Subcutaneous abdominal adipose tissue (tissue), 5 donors: ENCODE measurements around the gene CNDP2.

Experiments used
- H3K27ac ChIP-seq: one replicate; pipeline ENCODE4 v1.7.0; 2013; ENCODE audit warnings: low read depth, mild to moderate bottlenecking, inconsistent platforms, low read length, moderate library complexity
- H3K27me3 ChIP-seq, 5 donors: one replicate each; pipeline ENCODE4 v1.7.0; 2013; ENCODE audit warnings: low read length in 5 of 5, inconsistent platforms in 1 of 5; ENCODE audit not compliant: control insufficient read depth in 5 of 5, insufficient read depth in 4 of 5
- H3K36me3 ChIP-seq, 5 donors: one replicate each; pipeline ENCODE4 v1.7.0; 2013; ENCODE audit warnings: low read length in 5 of 5; ENCODE audit not compliant: control insufficient read depth in 5 of 5, insufficient read depth in 5 of 5
- H3K4me1 ChIP-seq, 5 donors: one replicate each; pipeline ENCODE4 v1.7.0; 2013; ENCODE audit warnings: low read length in 5 of 5, mild to moderate bottlenecking in 3 of 5, moderate library complexity in 1 of 5; ENCODE audit not compliant: control insufficient read depth in 5 of 5, insufficient read depth in 5 of 5
- H3K4me3 ChIP-seq, 5 donors: one replicate each; pipeline ENCODE4 v1.7.0; 2013; ENCODE audit warnings: low read length in 5 of 5, low read depth in 1 of 5
- H3K9ac ChIP-seq, 5 donors: one replicate each; pipeline ENCODE4 v1.7.0; 2013; ENCODE audit warnings: low read length in 5 of 5, mild to moderate bottlenecking in 4 of 5, moderate library complexity in 3 of 5
- H3K9me3 ChIP-seq, 5 donors: one replicate each; pipeline ENCODE4 v1.7.0; 2013; ENCODE audit warnings: low read length in 5 of 5; ENCODE audit not compliant: control insufficient read depth in 5 of 5
- donor health status: healthy.
- donor health status: healthy.
- donor health status: healthy.
- donor health status: healthy.
- donor health status: healthy.

The CNDP2 gene

DNA sequence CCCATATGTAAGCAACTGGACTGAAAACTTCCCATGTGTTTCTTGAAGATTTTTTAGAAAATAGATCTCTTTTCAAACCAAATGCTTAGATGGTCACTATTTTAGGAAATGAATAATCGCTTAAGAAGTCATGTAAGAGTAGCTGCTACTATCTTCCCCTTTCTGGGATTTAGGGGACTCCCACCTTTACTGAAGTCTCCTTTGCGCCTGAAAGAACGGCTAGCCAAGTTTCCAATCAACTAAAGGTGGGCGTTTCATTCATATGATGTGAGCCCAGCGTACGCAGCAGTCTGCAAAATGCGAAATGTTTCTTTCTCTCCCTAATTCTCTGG lies 40.2 kb upstream of the CNDP2 start:
- Histone ChIP-seq H3K9ac (no peak overlapping the region), H3K4me3 (peak overlapping the region in 3 of 5 donors; percentile 36 to 58 (median 43)), H3K4me1 (peaks cover 0 to 18% (median 18%) of the 10 kb centered on the region in 5 donors), H3K36me3 (no peaks in the 10 kb centered on the region), H3K27ac (no peak overlapping the region), H3K27me3 (peaks cover 16 to 36% (median 33%) of the 10 kb centered on the region in 5 donors), H3K9me3 (no peaks in the 10 kb centered on the region)

- H3K27ac ChIP-seq, result no peak overlapping the region
- H3K4me1 ChIP-seq, result peaks cover 0 to 18% (median 14%) of the 10 kb centered on the region in 5 donors
- H3K27me3 ChIP-seq, result peaks cover 16 to 36% (median 33%) of the 10 kb centered on the region in 5 donors
- peak overlapping the region in 4 of 5 donors; percentile 36 to 58 (median 48) for H3K4me3 ChIP-seq
- no peak overlapping the region for H3K9ac ChIP-seq
- H3K36me3 ChIP-seq, result no peaks in the 10 kb centered on the region
- H3K9me3 ChIP-seq, result no peaks in the 10 kb centered on the region
Measured at GRCh38 chr18:74456349-74457042, 39.7 kb upstream of the CNDP2 start.

- H3K27ac ChIP-seq, result no peak within 1 kb of the TSS
- H3K9ac ChIP-seq, result no peak within 1 kb of the TSS
- H3K4me1 ChIP-seq, result peaks cover 0 to 18% (median 14%) of the 10 kb centered on the region in 5 donors
- peak within 1 kb of the TSS in 4 of 5 donors; percentile 36 to 58 (median 48) for H3K4me3 ChIP-seq
- no peaks in the 10 kb centered on the region for H3K9me3 ChIP-seq
- H3K36me3 ChIP-seq, result no peaks in the 10 kb centered on the region
- peaks cover 16 to 36% (median 33%) of the 10 kb centered on the region in 5 donors for H3K27me3 ChIP-seq
Measured at GRCh38 chr18:74457043-74457724, 39.0 kb upstream of the CNDP2 start, which contains the start of gene DIPK1C. Gene DIPK1C, minus strand, starts transcription at chr18:74457308. Its CDS starts 49 bp downstream, at chr18:74457259.

DNA sequence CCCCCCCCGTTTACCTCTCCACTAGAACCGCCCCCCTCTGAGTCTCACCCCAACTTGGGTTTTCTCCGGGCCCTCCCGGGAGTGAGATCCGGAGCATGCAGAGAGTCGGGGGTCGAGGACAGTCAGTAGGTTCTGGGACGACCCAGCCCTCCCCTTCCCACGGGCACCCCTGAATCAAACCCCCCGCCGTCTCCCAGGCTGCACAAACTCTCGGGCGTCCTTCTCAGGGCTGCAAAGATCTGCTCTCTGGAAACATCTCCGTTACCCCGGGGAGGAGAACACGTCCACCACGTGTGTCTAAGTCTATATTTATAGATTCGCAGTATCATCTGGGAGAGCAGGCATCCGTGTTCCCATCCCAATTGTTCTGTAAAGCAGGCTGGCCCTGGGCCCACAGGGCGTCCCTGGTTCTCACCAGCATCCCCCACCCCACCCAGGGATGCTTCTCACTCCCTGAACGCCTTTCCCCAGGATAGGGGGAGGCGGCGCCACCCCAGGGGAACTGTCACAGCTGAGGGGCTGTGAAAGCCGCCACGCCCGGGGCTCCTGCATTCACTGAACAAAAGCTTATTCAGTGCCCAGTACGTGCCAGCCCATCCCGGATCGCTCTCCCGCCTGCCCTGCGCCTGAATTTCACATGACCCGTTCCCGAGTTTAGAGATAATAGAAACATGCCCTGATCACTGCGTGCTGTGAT lies 38.3 kb upstream of the CNDP2 start:
- Histone ChIP-seq H3K27ac (no peak overlapping the region), H3K27me3 (peaks cover 16 to 36% (median 33%) of the 10 kb centered on the region in 5 donors), H3K9ac (no peak overlapping the region), H3K9me3 (no peaks in the 10 kb centered on the region), H3K36me3 (no peaks in the 10 kb centered on the region), H3K4me1 (peaks cover 0 to 18% (median 14%) of the 10 kb centered on the region in 5 donors), H3K4me3 (peak overlapping the region in 1 of 5 donors; percentile 27)

DNA sequence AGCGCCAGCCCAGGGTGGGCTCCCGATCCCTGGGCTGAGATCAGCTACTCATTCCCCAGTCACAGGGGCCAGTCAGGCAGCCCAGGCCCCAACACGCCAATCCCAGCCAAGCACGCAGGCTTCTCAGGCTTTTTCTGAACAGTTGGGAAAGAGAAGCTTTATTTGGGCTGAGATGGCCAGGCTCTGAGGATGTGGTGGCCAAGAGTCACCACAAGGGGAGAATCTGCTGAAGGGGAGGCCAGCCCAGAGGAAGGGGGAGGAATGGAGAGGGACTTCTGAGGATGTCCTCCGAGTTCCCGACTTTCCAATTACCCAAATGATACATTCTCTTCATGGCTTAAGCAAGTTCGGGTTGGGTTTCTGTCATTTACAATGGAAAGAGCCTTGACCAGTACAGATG lies 36.3 kb upstream of the CNDP2 start:
- Histone ChIP-seq H3K4me1 (peaks cover 0 to 18% (median 14%) of the 10 kb centered on the region in 5 donors), H3K9ac (no peak overlapping the region), H3K4me3 (no peak overlapping the region), H3K9me3 (no peaks in the 10 kb centered on the region), H3K36me3 (no peaks in the 10 kb centered on the region), H3K27ac (no peak overlapping the region), H3K27me3 (peaks cover 16 to 25% (median 22%) of the 10 kb centered on the region in 5 donors)

GRCh38 chr18:74460825-74461224 lies 35.3 kb upstream of the CNDP2 start:
- Histone ChIP-seq H3K9me3 (no peaks in the 10 kb centered on the region), H3K36me3 (no peaks in the 10 kb centered on the region), H3K9ac (no peak overlapping the region), H3K27ac (no peak overlapping the region), H3K4me3 (no peak overlapping the region), H3K27me3 (peaks cover 16 to 22% (median 21%) of the 10 kb centered on the region in 5 donors), H3K4me1 (peaks cover 0 to 18% (median 14%) of the 10 kb centered on the region in 5 donors)

GRCh38 chr18:74463254-74463653 lies 32.9 kb upstream of the CNDP2 start:
- Histone ChIP-seq H3K27ac (no peak overlapping the region), H3K4me1 (peaks cover 0 to 2% (median 0%) of the 10 kb centered on the region in 5 donors)

DNA sequence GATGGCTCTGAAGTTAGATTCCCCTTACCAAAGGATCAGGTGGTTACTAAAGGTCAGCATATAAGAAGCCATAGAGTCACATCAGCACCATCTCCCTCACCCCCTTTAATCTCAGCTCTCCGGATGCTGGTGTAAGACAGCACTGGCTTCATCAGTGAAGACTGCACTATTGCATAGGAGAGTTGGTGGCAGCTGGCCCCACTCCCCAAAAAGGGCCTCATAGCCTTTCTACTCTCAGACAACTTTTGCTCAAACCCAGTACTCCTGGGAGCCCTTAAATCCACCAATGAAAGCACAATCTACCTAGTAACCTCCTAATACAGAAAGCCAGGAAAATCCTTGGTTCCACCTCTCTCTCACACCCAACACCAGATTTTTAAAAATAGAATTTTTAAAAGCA lies 32.2 kb upstream of the CNDP2 start:
- Histone ChIP-seq H3K27me3 (peaks cover 0 to 4% (median 2%) of the 10 kb centered on the region in 5 donors), H3K27ac (no peak overlapping the region), H3K9me3 (no peaks in the 10 kb centered on the region)

More at GRCh38 chr18:74463254-74463653, 32.9 kb upstream of the CNDP2 start:
- Histone ChIP-seq H3K9ac (no peak overlapping the region), H3K9me3 (no peaks in the 10 kb centered on the region), H3K27me3 (peaks cover 1 to 5% (median 2%) of the 10 kb centered on the region in 5 donors), H3K36me3 (no peaks in the 10 kb centered on the region), H3K4me3 (no peak overlapping the region)

DNA sequence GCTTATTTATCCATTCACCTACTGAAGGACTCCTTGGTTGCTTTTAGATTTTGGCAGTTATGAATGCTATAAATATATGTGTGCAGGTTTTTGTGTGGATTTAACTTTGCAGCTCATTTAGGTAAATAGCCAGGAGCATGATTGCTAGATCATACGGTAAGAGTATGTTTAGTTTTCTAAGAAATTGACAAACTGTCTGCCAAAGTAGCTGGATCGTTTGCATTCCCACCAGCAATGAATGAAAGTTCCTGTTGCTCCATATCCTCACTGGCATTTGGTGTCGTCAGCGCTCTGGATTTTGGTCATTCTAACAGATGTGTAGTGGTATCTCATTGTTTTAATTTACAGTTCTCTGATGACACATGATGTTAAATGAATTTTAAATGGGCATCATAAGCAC lies 30.4 kb upstream of the CNDP2 start:
- Histone ChIP-seq H3K9ac (no peak overlapping the region), H3K4me1 (peaks cover 0 to 11% (median 2%) of the 10 kb centered on the region in 5 donors), H3K27ac (no peak overlapping the region), H3K9me3 (peaks cover 0 to 8% (median 0%) of the 10 kb centered on the region in 5 donors), H3K36me3 (no peaks in the 10 kb centered on the region), H3K4me3 (no peak overlapping the region), H3K27me3 (peaks cover 0 to 2% (median 0%) of the 10 kb centered on the region in 5 donors)

More for the DNA sequence above, 32.2 kb upstream of the CNDP2 start:
- H3K36me3 ChIP-seq, result no peaks in the 10 kb centered on the region
- H3K4me1 ChIP-seq, result peaks cover 0 to 9% (median 2%) of the 10 kb centered on the region in 5 donors
- no peak overlapping the region for H3K4me3 ChIP-seq
- no peak overlapping the region for H3K9ac ChIP-seq
